B cell (primary cell): ENCODE results near the gene TSNAX. TPM values are rescaled to one million over a fixed set of nuclear protein-coding genes. Genes with fewer than 3 reads are reported as not detected.

Experiments used
- ATAC-seq: fragments of 200-7000 bp; cut with Tn5 transposase; one replicate; pipeline ENCODE4 v1.10.0; 2021; ENCODE audit warnings: low read depth, mild to moderate bottlenecking, moderate number of reproducible peaks, moderate library complexity
- CTCF ChIA-PET: fragments of 350-600 bp; sonication (Branson Sonifier 250); formaldehyde crosslinking; loops from one replicate; lab custom pipeline; 2021; ENCODE audit warnings: antibody characterized with exemption, inconsistent platforms; lab: Charles Lee
- POLR2A ChIA-PET: fragments of 350-600 bp; sonication (Branson Sonifier 250); formaldehyde crosslinking; loops from one replicate; lab custom pipeline; 2021; ENCODE audit warnings: antibody characterized with exemption; lab: Charles Lee
- DNase-seq: peaks from one replicate; pipeline ENCODE4 v3.0.0; 2013
- H2AFZ ChIP-seq: 2 replicates; pipeline ENCODE4 v1.6.1; 2012; ENCODE audit warnings: mild to moderate bottlenecking, low read depth, low read length; ENCODE audit not compliant: insufficient read depth, poor library complexity, severe bottlenecking
- H3K27ac ChIP-seq, 2 donors: 1 replicate in 1 of 2; 2 replicates in 1 of 2; pipeline ENCODE4 v1.5.1; 2012 to 2013; ENCODE audit warnings: low read length in 2 of 2, mild to moderate bottlenecking in 2 of 2, moderate library complexity in 1 of 2
- H3K27me3 ChIP-seq, 4 experiments: fragments of 200-600 bp in 1 of 4; sonication (generic) in 1 of 4; replicated peaks in 1 of 4; 1 replicate in 2 of 4; 2 replicates in 2 of 4; pipeline versions ENCODE4 v1.6.1 to v1.7.0; 2013 to 2016; ENCODE audit warnings: low read length in 3 of 4, mild to moderate bottlenecking in 2 of 4, mixed read lengths in 1 of 4, moderate library complexity in 1 of 4; ENCODE audit not compliant: insufficient read depth in 4 of 4, control insufficient read depth in 3 of 4; ENCODE audit errors: control extremely low read depth in 1 of 4
- H3K36me3 ChIP-seq, 2 experiments: replicated peaks in 1 of 2; 1 replicate in 1 of 2; 2 replicates in 1 of 2; pipeline versions ENCODE4 v1.6.1 to v1.7.1; 2013; ENCODE audit warnings: low read length in 1 of 2; ENCODE audit not compliant: insufficient read depth in 2 of 2, control insufficient read depth in 1 of 2; ENCODE audit errors: control extremely low read depth in 1 of 2, extremely low read depth in 1 of 2
- H3K4me1 ChIP-seq, 2 donors: fragments of 200-600 bp in 1 of 2; sonication (generic) in 1 of 2; 1 replicate in 1 of 2; 2 replicates in 1 of 2; pipeline versions ENCODE4 v1.5.1 to v1.6.1; 2013 to 2017; ENCODE audit warnings: low read length in 2 of 2; ENCODE audit not compliant: control insufficient read depth in 2 of 2, insufficient read depth in 2 of 2
- H3K4me2 ChIP-seq: replicated peaks from 2 replicates; pipeline ENCODE3; 2012; ENCODE audit warnings: mild to moderate bottlenecking, low read depth, low read length; ENCODE audit not compliant: poor library complexity, severe bottlenecking
- H3K4me3 ChIP-seq, 5 experiments: fragments of 200-600 bp in 1 of 5; sonication (generic) in 1 of 5; 1 replicate in 3 of 5; 2 replicates in 2 of 5; pipeline versions ENCODE4 v1.5.1 to v1.7.0; 2011 to 2016; ENCODE audit warnings: low read length in 4 of 5, mild to moderate bottlenecking in 4 of 5, low read depth in 2 of 5, control low read depth in 1 of 5, moderate library complexity in 1 of 5; ENCODE audit not compliant: insufficient read depth in 1 of 5; ENCODE audit errors: control extremely low read depth in 1 of 5, extremely low read depth in 1 of 5
- H3K79me2 ChIP-seq: fragments of 200-600 bp; sonication (generic); one replicate; pipeline ENCODE4 v1.6.0; 2016; ENCODE audit warnings: low read length; ENCODE audit not compliant: control insufficient read depth, insufficient read depth
- H3K9ac ChIP-seq: fragments of 200-600 bp; sonication (generic); 2 replicates; pipeline ENCODE4 v1.6.1; 2017; ENCODE audit warnings: mild to moderate bottlenecking, low read length, moderate library complexity
- H3K9me3 ChIP-seq, 3 donors: one replicate each; pipeline versions ENCODE4 v1.6.1 to v1.7.1; 2013; ENCODE audit warnings: low read length in 2 of 3; ENCODE audit not compliant: control insufficient read depth in 2 of 3, insufficient read depth in 1 of 3; ENCODE audit errors: control extremely low read depth in 1 of 3
- H4K20me1 ChIP-seq: 2 replicates; pipeline ENCODE4 v1.6.0; 2012; ENCODE audit warnings: mild to moderate bottlenecking, low read length; ENCODE audit not compliant: insufficient read depth, control insufficient read depth, poor library complexity, severe bottlenecking
- H3K27ac Mint-ChIP-seq: one replicate; pipeline ENCODE4 v1.8.0; 2021; ENCODE audit warnings: mixed read lengths
- H3K27me3 Mint-ChIP-seq: one replicate; pipeline ENCODE4 v1.8.0; 2021; ENCODE audit warnings: mixed read lengths
- H3K4me1 Mint-ChIP-seq: one replicate; pipeline ENCODE4 v1.8.0; 2021; ENCODE audit warnings: mixed read lengths
- H3K4me3 Mint-ChIP-seq: one replicate; pipeline ENCODE4 v1.8.0; 2021; ENCODE audit warnings: mixed read lengths
- H3K9me3 Mint-ChIP-seq: one replicate; pipeline ENCODE4 v1.8.0; 2022; ENCODE audit warnings: mixed read lengths; ENCODE audit not compliant: insufficient read depth
- CTCF ChIP-seq: fragments of 200-600 bp; IDR thresholded peaks from one replicate; pipeline ENCODE4 v1.8.0; 2022; ENCODE audit warnings: antibody characterized with exemption, mild to moderate bottlenecking
- EZH2 ChIP-seq: IDR thresholded peaks from 2 replicates; pipeline ENCODE4 v1.6.1; 2012; ENCODE audit warnings: borderline replicate concordance, low read depth, mild to moderate bottlenecking, moderate library complexity, low read length; ENCODE audit not compliant: insufficient read depth, poor library complexity, severe bottlenecking
- WGBS: methylation state at CpG from one replicate; pipeline ENCODE4 v1.1.5; 2013; ENCODE audit warnings: missing lambda C conversion rate; ENCODE audit not compliant: insufficient coverage; 5-methylcytosine and 5-hydroxymethylcytosine counted together
- intact Hi-C: fragments of 100-400 bp; cut with micrococcal nuclease; formaldehyde crosslinking; loops from one replicate; pipeline ENCODE4 v1.10.0; 2022
- polyA plus RNA-seq: library from polyadenylated mRNA; depleted of rRNA; stranded (reverse); fragments of >200 nt; gene quantifications from 2 replicates; pipeline ENCODE4 v1.2.3, GENCODE V29; 2012
- total RNA-seq, 2 donors: library from RNA; stranded (reverse); fragments of 120-200 nt in 1 of 2; gene quantifications; 1 replicate in 1 of 2; 2 replicates in 1 of 2; pipeline versions ENCODE4 v1.2.3 to v1.2.4, GENCODE V29; 2013 to 2022

Gene TSNAX
- total and polyA plus RNA-seq, 2 donors (not counting 1 experiment from before 2014, with no cell fraction given) = 9.0 to 41.4 TPM

- no peak for ATAC-seq
- Histone ChIP-seq H3K4me2 (no peak overlapping the region), H3K27me3 (no peaks in the 10 kb centered on the region), H3K36me3 (no peaks in the 10 kb centered on the region), H3K4me3 (no peak overlapping the region), H3K4me1 (peaks cover 3 to 4% of the 10 kb centered on the region in 2 donors), H2AFZ (no peak overlapping the region), H3K9ac (no peak overlapping the region), H3K79me2 (no peaks in the 10 kb centered on the region), H4K20me1 (no peaks in the 10 kb centered on the region), H3K9me3 (no peaks in the 10 kb centered on the region), H3K27ac (no peak overlapping the region)
- ChIA-PET CTCF (interaction anchor here (0.7 kb wide), 1 partner anchor 239 kb away, joined by 3 read pairs; no protein-coding TSS in a partner anchor), POLR2A (no interaction called here)
- H3K4me1 Mint-ChIP-seq = peaks cover 7% of the 10 kb centered on the region
- DNase-seq = no peak
- H3K9me3 Mint-ChIP-seq = no peaks in the 10 kb centered on the region
- H3K27ac Mint-ChIP-seq = no peak overlapping the region
- no peak for TF ChIP-seq EZH2
- TF ChIP-seq CTCF = no peak
- H3K27me3 Mint-ChIP-seq = no peaks in the 10 kb centered on the region
- intact Hi-C loops = no loop called here
- no peak overlapping the region for H3K4me3 Mint-ChIP-seq
- WGBS = 83% methylated on average over 2 of the region's 5 CpGs
Observed at GRCh38 chr1:231596337-231596791, 67.9 kb downstream of the TSNAX start.

GRCh38 chr1:231597971-231598370, 69.5 kb downstream of the TSNAX start:
- ChIA-PET POLR2A (no interaction called here), CTCF (interaction anchor here (5.4 kb wide), 1 partner anchor 240 kb away, joined by 45 read pairs; no protein-coding TSS in a partner anchor)
- Histone ChIP-seq H3K4me1 (no peaks in the 10 kb centered on the region), H3K79me2 (no peaks in the 10 kb centered on the region), H3K36me3 (no peaks in the 10 kb centered on the region), H3K4me2 (no peak overlapping the region), H3K27ac (no peak overlapping the region), H2AFZ (no peak overlapping the region), H3K9ac (no peak overlapping the region), H3K9me3 (no peaks in the 10 kb centered on the region), H3K4me3 (no peak overlapping the region), H4K20me1 (no peaks in the 10 kb centered on the region), H3K27me3 (no peaks in the 10 kb centered on the region)
- no peaks in the 10 kb centered on the region for H3K4me1 Mint-ChIP-seq
- no peaks in the 10 kb centered on the region for H3K9me3 Mint-ChIP-seq
- no CpG with 5 or more reads among the region's 1 CpG for WGBS
- TF ChIP-seq CTCF (no peak), EZH2 (no peak)
- no peak overlapping the region for H3K4me3 Mint-ChIP-seq
- H3K27ac Mint-ChIP-seq = no peak overlapping the region
- intact Hi-C loops = no loop called here
- no peak for DNase-seq
- no peaks in the 10 kb centered on the region for H3K27me3 Mint-ChIP-seq
- ATAC-seq = no peak
